GM23338 (cell line): ENCODE measurements around the gene SLC4A3. TPM values are rescaled to one million over a fixed set of nuclear protein-coding genes. Genes with fewer than 3 reads are reported as not detected.

Source experiments
- ATAC-seq: fragments of 200-7000 bp; cut with Tn5 transposase; 3 replicates; pipeline ENCODE4 v1.9.1; 2020
- DNase-seq: peaks from one replicate; pipeline ENCODE4 v3.0.0-alpha.2; 2015; ENCODE audit warnings: low spot score
- H2AFZ ChIP-seq: fragments of 200-600 bp; sonication (generic); 2 replicates; pipeline ENCODE4 v1.8.0; 2016; ENCODE audit warnings: antibody characterized with exemption, mild to moderate bottlenecking, moderate library complexity
- H3F3A ChIP-seq: fragments of 200-600 bp; sonication (generic); replicated peaks from 2 replicates; pipeline ENCODE4 v1.8.0; 2017; ENCODE audit warnings: antibody characterized with exemption, mixed run types, low read depth
- H3K27ac ChIP-seq: fragments of 200-600 bp; sonication (generic); 2 replicates; pipeline ENCODE4 v1.6.1; 2016; ENCODE audit warnings: low read depth
- H3K27me3 ChIP-seq: fragments of 200-600 bp; sonication (generic); 2 replicates; pipeline ENCODE4 v1.8.0; 2016; ENCODE audit warnings: mild to moderate bottlenecking, mixed run types, moderate library complexity; ENCODE audit not compliant: insufficient read depth
- H3K36me3 ChIP-seq: fragments of 200-600 bp; sonication (generic); 2 replicates; pipeline ENCODE4 v1.8.0; 2016; ENCODE audit warnings: mild to moderate bottlenecking; ENCODE audit not compliant: insufficient read depth
- H3K4me1 ChIP-seq: fragments of 200-600 bp; sonication (generic); 2 replicates; pipeline ENCODE4 v1.8.0; 2016; ENCODE audit warnings: mild to moderate bottlenecking, moderate library complexity; ENCODE audit not compliant: insufficient read depth
- H3K4me2 ChIP-seq: fragments of 200-600 bp; sonication (generic); 2 replicates; pipeline ENCODE4 v1.7.1; 2017; ENCODE audit warnings: mixed run types
- H3K4me3 ChIP-seq: fragments of 200-600 bp; sonication (generic); 2 replicates; pipeline ENCODE4 v1.6.1; 2016; ENCODE audit warnings: mixed run types
- H3K79me2 ChIP-seq: fragments of 200-600 bp; sonication (generic); replicated peaks from 2 replicates; pipeline ENCODE4 v1.8.0; 2017; ENCODE audit warnings: mild to moderate bottlenecking; ENCODE audit not compliant: insufficient read depth
- H3K9me2 ChIP-seq: fragments of 200-600 bp; sonication (generic); 2 replicates; pipeline ENCODE4 v1.8.0; 2017; ENCODE audit not compliant: insufficient read depth
- H4K20me1 ChIP-seq: fragments of 200-600 bp; sonication (generic); replicated peaks from 2 replicates; pipeline ENCODE4 v1.8.0; 2017; ENCODE audit warnings: mild to moderate bottlenecking; ENCODE audit not compliant: insufficient read depth
- H3K27ac Mint-ChIP-seq: 2 replicates; pipeline ENCODE4 v1.8.0; 2020; ENCODE audit warnings: inconsistent platforms, mild to moderate bottlenecking, moderate library complexity, mixed read lengths
- H3K27me3 Mint-ChIP-seq: 3 replicates; pipeline ENCODE4 v1.8.0; 2022; ENCODE audit warnings: low read depth, mild to moderate bottlenecking, moderate library complexity, mixed read lengths, inconsistent platforms; ENCODE audit not compliant: insufficient read depth, poor library complexity
- H3K36me3 Mint-ChIP-seq: 3 replicates; pipeline ENCODE4 v1.8.0; 2021; ENCODE audit warnings: low read depth, mild to moderate bottlenecking, inconsistent platforms, moderate library complexity, mixed read lengths
- H3K4me1 Mint-ChIP-seq: 3 replicates; pipeline ENCODE4 v1.8.0; 2020; ENCODE audit warnings: mild to moderate bottlenecking, inconsistent platforms, mixed read lengths
- H3K4me3 Mint-ChIP-seq: 3 replicates; pipeline ENCODE4 v1.8.0; 2021; ENCODE audit warnings: moderate library complexity, mild to moderate bottlenecking, inconsistent platforms, mixed read lengths
- H3K9me3 Mint-ChIP-seq: 3 replicates; pipeline ENCODE4 v1.8.0; 2020; ENCODE audit warnings: moderate library complexity, mild to moderate bottlenecking, inconsistent platforms, mixed read lengths
- CREB1 ChIP-seq: fragments of 250-450 bp; sonication (Bioruptor Pico); IDR thresholded peaks from 2 replicates; pipeline ENCODE4 v1.5.0; 2020; ENCODE audit warnings: low read depth, mild to moderate bottlenecking, moderate library complexity
- CTCF ChIP-seq, 2 experiments: fragments of 200-600 bp in 1 of 2; sonication (generic) in 1 of 2; conservative IDR thresholded peaks; 2 replicates each; pipeline versions ENCODE4 v1.5.1 to v1.6.1; 2016 to 2017; ENCODE audit warnings: antibody characterized with exemption in 2 of 2, low read depth in 2 of 2, mild to moderate bottlenecking in 2 of 2, moderate library complexity in 1 of 2
- EZH2 ChIP-seq: fragments of 200-600 bp; sonication (generic); IDR thresholded peaks from one replicate; pipeline ENCODE4 v1.8.0; 2017; ENCODE audit warnings: antibody characterized with exemption, mild to moderate bottlenecking, low read depth; ENCODE audit not compliant: unreplicated experiment
- JUNB ChIP-seq: IDR thresholded peaks from one replicate; pipeline ENCODE4 v1.6.1; 2016; ENCODE audit warnings: antibody characterized with exemption; ENCODE audit not compliant: unreplicated experiment
- POLR2AphosphoS5 ChIP-seq: IDR thresholded peaks from 2 replicates; pipeline ENCODE4 v1.6.1; 2016; ENCODE audit warnings: antibody characterized with exemption, low read depth
- STAT1 ChIP-seq: IDR thresholded peaks from one replicate; pipeline ENCODE4 v1.6.1; 2016; ENCODE audit warnings: antibody characterized with exemption; ENCODE audit not compliant: unreplicated experiment
- ZNF114 ChIP-seq: fragments of 250-450 bp; sonication (Bioruptor Pico); IDR thresholded peaks from 2 replicates; pipeline ENCODE4 v1.5.0; 2020; ENCODE audit warnings: mild to moderate bottlenecking, moderate library complexity
- ZNF331 ChIP-seq: fragments of 250-450 bp; sonication (Bioruptor Pico); IDR thresholded peaks from 2 replicates; pipeline ENCODE4 v1.5.0; 2020; ENCODE audit warnings: low read depth, mild to moderate bottlenecking, moderate library complexity
- polyA plus RNA-seq: library from polyadenylated mRNA; unstranded; fragments of >200 nt; fragmentation: Nextera tagmentation; extraction: Ambion mirVana; gene quantifications from 2 replicates; pipeline ENCODE4 v1.2.1, GENCODE V29; 2016
- total RNA-seq: library from RNA; depleted of rRNA; stranded (reverse); fragments of >200 nt; shearing (Covaris generic); gene quantifications from 2 replicates; pipeline ENCODE4 v1.2.3, GENCODE V29; 2014
- TF ChIP-seq, protein P1 (sequence below): fragments of 250-450 bp; sonication (Bioruptor Pico); IDR thresholded peaks from 2 replicates; pipeline ENCODE4 v1.5.0; 2020; ENCODE audit warnings: mild to moderate bottlenecking, moderate library complexity

SLC4A3 gene
- total and polyA plus RNA-seq, 2 experiments from 2014 or later, result 3.6 to 6.8 TPM

DNA sequence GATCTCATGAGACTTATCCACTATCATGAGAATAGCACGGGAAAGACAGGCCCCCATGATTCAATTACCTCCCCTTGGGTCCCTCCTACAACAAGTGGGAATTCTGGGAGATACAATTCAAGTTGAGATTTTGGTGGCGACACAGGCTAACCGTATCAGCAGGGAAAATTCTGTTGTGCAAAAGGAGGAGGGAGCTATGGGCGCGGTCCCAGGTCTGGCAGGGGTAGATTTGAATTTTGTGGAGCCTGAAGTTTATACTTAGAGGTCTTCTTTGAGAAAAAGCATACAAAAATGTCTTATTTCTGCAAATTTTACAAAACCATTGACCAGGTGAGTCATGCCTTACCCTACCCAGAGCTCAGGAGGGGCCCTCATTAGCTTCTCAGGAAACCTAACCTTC lies 36.6 kb downstream of the SLC4A3 start (continued):
- TF ChIP-seq, protein P1, sequence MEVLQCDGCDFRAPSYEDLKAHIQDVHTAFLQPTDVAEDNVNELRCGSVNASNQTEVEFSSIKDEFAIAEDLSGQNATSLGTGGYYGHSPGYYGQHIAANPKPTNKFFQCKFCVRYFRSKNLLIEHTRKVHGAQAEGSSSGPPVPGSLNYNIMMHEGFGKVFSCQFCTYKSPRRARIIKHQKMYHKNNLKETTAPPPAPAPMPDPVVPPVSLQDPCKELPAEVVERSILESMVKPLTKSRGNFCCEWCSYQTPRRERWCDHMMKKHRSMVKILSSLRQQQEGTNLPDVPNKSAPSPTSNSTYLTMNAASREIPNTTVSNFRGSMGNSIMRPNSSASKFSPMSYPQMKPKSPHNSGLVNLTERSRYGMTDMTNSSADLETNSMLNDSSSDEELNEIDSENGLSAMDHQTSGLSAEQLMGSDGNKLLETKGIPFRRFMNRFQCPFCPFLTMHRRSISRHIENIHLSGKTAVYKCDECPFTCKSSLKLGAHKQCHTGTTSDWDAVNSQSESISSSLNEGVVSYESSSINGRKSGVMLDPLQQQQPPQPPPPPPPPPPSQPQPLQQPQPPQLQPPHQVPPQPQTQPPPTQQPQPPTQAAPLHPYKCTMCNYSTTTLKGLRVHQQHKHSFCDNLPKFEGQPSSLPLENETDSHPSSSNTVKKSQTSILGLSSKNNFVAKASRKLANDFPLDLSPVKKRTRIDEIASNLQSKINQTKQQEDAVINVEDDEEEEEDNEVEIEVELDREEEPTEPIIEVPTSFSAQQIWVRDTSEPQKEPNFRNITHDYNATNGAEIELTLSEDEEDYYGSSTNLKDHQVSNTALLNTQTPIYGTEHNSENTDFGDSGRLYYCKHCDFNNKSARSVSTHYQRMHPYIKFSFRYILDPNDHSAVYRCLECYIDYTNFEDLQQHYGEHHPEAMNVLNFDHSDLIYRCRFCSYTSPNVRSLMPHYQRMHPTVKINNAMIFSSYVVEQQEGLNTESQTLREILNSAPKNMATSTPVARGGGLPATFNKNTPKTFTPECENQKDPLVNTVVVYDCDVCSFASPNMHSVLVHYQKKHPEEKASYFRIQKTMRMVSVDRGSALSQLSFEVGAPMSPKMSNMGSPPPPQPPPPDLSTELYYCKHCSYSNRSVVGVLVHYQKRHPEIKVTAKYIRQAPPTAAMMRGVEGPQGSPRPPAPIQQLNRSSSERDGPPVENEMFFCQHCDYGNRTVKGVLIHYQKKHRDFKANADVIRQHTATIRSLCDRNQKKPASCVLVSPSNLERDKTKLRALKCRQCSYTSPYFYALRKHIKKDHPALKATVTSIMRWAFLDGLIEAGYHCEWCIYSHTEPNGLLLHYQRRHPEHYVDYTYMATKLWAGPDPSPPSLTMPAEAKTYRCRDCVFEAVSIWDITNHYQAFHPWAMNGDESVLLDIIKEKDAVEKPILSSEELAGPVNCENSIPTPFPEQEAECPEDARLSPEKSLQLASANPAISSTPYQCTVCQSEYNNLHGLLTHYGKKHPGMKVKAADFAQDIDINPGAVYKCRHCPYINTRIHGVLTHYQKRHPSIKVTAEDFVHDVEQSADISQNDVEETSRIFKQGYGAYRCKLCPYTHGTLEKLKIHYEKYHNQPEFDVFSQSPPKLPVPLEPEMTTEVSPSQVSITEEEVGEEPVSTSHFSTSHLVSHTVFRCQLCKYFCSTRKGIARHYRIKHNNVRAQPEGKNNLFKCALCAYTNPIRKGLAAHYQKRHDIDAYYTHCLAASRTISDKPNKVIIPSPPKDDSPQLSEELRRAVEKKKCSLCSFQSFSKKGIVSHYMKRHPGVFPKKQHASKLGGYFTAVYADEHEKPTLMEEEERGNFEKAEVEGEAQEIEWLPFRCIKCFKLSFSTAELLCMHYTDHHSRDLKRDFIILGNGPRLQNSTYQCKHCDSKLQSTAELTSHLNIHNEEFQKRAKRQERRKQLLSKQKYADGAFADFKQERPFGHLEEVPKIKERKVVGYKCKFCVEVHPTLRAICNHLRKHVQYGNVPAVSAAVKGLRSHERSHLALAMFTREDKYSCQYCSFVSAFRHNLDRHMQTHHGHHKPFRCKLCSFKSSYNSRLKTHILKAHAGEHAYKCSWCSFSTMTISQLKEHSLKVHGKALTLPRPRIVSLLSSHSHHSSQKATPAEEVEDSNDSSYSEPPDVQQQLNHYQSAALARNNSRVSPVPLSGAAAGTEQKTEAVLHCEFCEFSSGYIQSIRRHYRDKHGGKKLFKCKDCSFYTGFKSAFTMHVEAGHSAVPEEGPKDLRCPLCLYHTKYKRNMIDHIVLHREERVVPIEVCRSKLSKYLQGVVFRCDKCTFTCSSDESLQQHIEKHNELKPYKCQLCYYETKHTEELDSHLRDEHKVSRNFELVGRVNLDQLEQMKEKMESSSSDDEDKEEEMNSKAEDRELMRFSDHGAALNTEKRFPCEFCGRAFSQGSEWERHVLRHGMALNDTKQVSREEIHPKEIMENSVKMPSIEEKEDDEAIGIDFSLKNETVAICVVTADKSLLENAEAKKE (CRISPR knock-in tag), result no peak

DNA sequence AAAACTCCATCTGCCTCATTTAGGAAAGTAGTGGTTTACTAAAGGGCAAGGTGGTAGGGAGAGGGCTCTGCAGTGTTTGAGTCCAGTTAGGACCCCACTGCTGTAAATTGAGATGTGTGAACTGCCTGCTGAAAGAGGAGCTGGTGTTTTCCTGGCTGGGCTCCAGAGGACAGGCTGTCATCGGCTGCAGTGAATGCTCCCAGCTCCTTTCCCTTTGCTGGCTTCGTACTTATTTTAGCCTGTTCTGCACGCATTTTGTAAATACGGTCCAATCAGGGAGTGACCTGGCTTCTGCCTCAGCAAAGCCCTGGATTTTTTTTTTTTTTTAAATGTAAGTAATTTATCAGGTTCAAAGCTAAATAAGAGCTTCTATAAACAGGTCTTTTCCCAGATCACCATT lies 37.5 kb downstream of the SLC4A3 start:
- no peak overlapping the region for H3K4me3 Mint-ChIP-seq
- Histone ChIP-seq H3K4me1 (no peaks in the 10 kb centered on the region), H3K4me3 (no peak overlapping the region), H3K27me3 (no peaks in the 10 kb centered on the region), H3K9me2 (no peaks in the 10 kb centered on the region), H3K79me2 (no peaks in the 10 kb centered on the region), H2AFZ (no peak overlapping the region), H3K27ac (no peak overlapping the region), H4K20me1 (no peaks in the 10 kb centered on the region), H3K4me2 (no peak overlapping the region), H3K36me3 (peaks cover 3% of the 10 kb centered on the region; the same call in 1 of the 2 replicates), H3F3A (no peaks in the 10 kb centered on the region)
- peaks cover 16% of the 10 kb centered on the region for H3K36me3 Mint-ChIP-seq
- peaks cover 19% of the 10 kb centered on the region for H3K9me3 Mint-ChIP-seq
- no peak for DNase-seq
- peaks cover 15% of the 10 kb centered on the region for H3K4me1 Mint-ChIP-seq
- peaks cover 6% of the 10 kb centered on the region for H3K27me3 Mint-ChIP-seq
- no peak for ATAC-seq
- no peak overlapping the region for H3K27ac Mint-ChIP-seq
- TF ChIP-seq ZNF331 (CRISPR knock-in tag), result no peak
- no peak for TF ChIP-seq JUNB
- no peak for TF ChIP-seq CREB1
- no peak for TF ChIP-seq STAT1
- no peak for TF ChIP-seq ZNF114 (CRISPR knock-in tag)
- TF ChIP-seq, protein P1 (CRISPR knock-in tag), result no peak
- TF ChIP-seq POLR2AphosphoS5, result no peak
- TF ChIP-seq EZH2, result no peak
- no peak for TF ChIP-seq CTCF (conservative IDR thresholded peaks at IDR 0.05; ENCODE audit: low read depth in 2 of 2)
